Astrocyte (in vitro differentiated cells and primary cell): ENCODE results near the gene PPP1R37. TPM values are rescaled to one million over a fixed set of nuclear protein-coding genes. Genes with fewer than 3 reads are reported as not detected.

Experiments used
- DNase-seq: peaks from one replicate; pipeline ENCODE4 v3.0.0-alpha.2; 2010; ENCODE audit warnings: low read depth
- FAIRE-seq: peaks from 2 replicates; lab custom pipeline; 2011; peaks lifted over from hg19 to GRCh38; lab: Jason Lieb, UNC
- H2AFZ ChIP-seq: 2 replicates; pipeline ENCODE4 v1.6.0; 2012; ENCODE audit warnings: low read depth, low read length, inconsistent platforms
- H3K27ac ChIP-seq: 2 replicates; pipeline ENCODE4 v1.5.1; 2011; ENCODE audit warnings: low read depth, low read length, inconsistent platforms
- H3K27me3 ChIP-seq: 2 replicates; pipeline ENCODE4 v1.6.0; 2011; ENCODE audit warnings: low read length, inconsistent platforms; ENCODE audit not compliant: insufficient read depth
- H3K36me3 ChIP-seq: 2 replicates; pipeline ENCODE4 v1.5.1; 2011; ENCODE audit warnings: low read length, inconsistent platforms; ENCODE audit not compliant: insufficient read depth
- H3K4me1 ChIP-seq: 2 replicates; pipeline ENCODE4 v1.5.1; 2011; ENCODE audit warnings: low read length, inconsistent platforms; ENCODE audit not compliant: insufficient read depth
- H3K4me2 ChIP-seq: 2 replicates; pipeline ENCODE4 v1.6.0; 2012; ENCODE audit warnings: low read length, inconsistent platforms
- H3K4me3 ChIP-seq: 2 replicates; pipeline ENCODE4 v1.5.1; 2011; ENCODE audit warnings: low read depth, mild to moderate bottlenecking, low read length, inconsistent platforms; ENCODE audit not compliant: insufficient read depth
- H3K79me2 ChIP-seq: 2 replicates; pipeline ENCODE4 v1.6.0; 2012; ENCODE audit warnings: mild to moderate bottlenecking, low read length, inconsistent platforms; ENCODE audit not compliant: insufficient read depth
- H3K9ac ChIP-seq: 2 replicates; pipeline ENCODE4 v1.6.0; 2012; ENCODE audit warnings: mild to moderate bottlenecking, low read length, inconsistent platforms
- H3K9me3 ChIP-seq: 2 replicates; pipeline ENCODE4 v1.5.1; 2012; ENCODE audit warnings: low read depth, mild to moderate bottlenecking, low read length, inconsistent platforms; ENCODE audit not compliant: insufficient read depth
- H4K20me1 ChIP-seq: 2 replicates; pipeline ENCODE4 v1.6.0; 2012; ENCODE audit warnings: low read length, inconsistent platforms; ENCODE audit not compliant: insufficient read depth
- H3K27ac Mint-ChIP-seq: one replicate; pipeline ENCODE4 v1.8.0; 2021; ENCODE audit warnings: mild to moderate bottlenecking, mixed read lengths; ENCODE audit not compliant: unreplicated experiment
- H3K27me3 Mint-ChIP-seq: one replicate; pipeline ENCODE4 v1.8.0; 2021; ENCODE audit warnings: low read depth, mixed read lengths; ENCODE audit not compliant: unreplicated experiment
- H3K36me3 Mint-ChIP-seq: one replicate; pipeline ENCODE4 v1.8.0; 2021; ENCODE audit warnings: low read depth, mixed read lengths; ENCODE audit not compliant: unreplicated experiment
- H3K4me1 Mint-ChIP-seq: one replicate; pipeline ENCODE4 v1.8.0; 2021; ENCODE audit warnings: low read depth, mixed read lengths; ENCODE audit not compliant: unreplicated experiment
- H3K4me3 Mint-ChIP-seq: one replicate; pipeline ENCODE4 v1.8.0; 2021; ENCODE audit warnings: mild to moderate bottlenecking, moderate library complexity, mixed read lengths; ENCODE audit not compliant: unreplicated experiment
- H3K9me3 Mint-ChIP-seq: one replicate; pipeline ENCODE4 v1.8.0; 2021; ENCODE audit warnings: mild to moderate bottlenecking, mixed read lengths; ENCODE audit not compliant: unreplicated experiment
- CTCF ChIP-seq: IDR thresholded peaks from 2 replicates; pipeline ENCODE4 v1.5.1; 2011; ENCODE audit warnings: low read depth, mild to moderate bottlenecking, inconsistent platforms, low read length, moderate library complexity; ENCODE audit not compliant: insufficient read depth
- EZH2 ChIP-seq: IDR thresholded peaks from 2 replicates; pipeline ENCODE4 v1.6.1; 2012; ENCODE audit warnings: mild to moderate bottlenecking, low read length, inconsistent platforms; ENCODE audit not compliant: insufficient read depth
- total RNA-seq: library from RNA; stranded (reverse); gene quantifications from 2 replicates; pipeline ENCODE4 v1.2.1, GENCODE V29; 2021

Gene PPP1R37
- total RNA-seq, 1 donor from 2014 or later: 29.1 TPM

DNA sequence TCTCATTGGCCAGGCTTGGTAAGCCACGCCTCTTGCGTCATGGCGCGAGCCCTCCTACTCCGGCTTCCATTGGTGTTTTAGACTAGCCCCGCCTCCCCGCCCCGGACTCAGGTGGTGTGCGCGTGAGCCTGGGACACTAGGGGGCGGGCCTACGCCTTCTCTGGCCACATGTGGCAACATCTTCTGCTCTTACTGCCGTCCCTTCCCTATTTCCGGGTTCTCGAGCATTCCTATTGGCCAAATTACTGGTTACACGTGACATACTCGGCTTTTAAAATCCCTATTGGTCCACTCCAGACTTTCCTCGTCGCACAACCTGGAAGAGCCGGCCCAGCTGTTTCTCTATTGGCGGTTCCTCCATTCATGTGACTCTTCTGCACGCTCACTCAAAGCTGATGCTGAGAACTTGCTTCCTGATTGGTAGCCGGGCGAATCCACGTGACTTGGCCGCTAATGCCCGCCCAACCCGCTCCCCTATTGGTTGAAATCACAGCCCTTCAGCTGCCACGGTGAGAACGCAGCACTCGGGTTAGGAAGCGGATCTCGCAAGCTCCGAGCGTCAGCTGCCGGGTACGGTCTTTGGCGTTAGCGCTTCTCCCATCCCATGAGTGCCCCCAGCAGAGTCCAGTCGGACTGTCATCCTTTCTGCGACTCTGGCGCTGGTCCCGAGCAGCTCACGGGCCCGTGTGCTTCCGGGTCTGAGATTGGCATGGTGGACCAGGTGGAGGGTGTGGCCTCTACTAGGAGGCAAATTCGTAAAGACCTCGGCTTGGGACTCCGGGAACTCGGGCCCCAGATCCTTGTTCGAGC lies 85.5 kb downstream of the PPP1R37 start, which contains the start of gene BLOC1S3:
Gene BLOC1S3, plus strand, starts transcription at position 523 of the 810 bp plus-strand sequence. CDS start 513 bp downstream, outside the sequence.
- Mint-ChIP-seq H3K27ac (peak within 1 kb of the TSS; percentile 99), H3K27me3 (peaks cover 2% of the 10 kb centered on the region), H3K4me1 (peaks cover 13% of the 10 kb centered on the region), H3K9me3 (no peaks in the 10 kb centered on the region), H3K36me3 (peaks cover 5% of the 10 kb centered on the region), H3K4me3 (peak within 1 kb of the TSS; percentile 95)
- Histone ChIP-seq H3K4me3 (peak within 1 kb of the TSS; percentile 84), H3K27ac (peak within 1 kb of the TSS; percentile 97), H3K27me3 (no peaks in the 10 kb centered on the region), H3K9ac (peak within 1 kb of the TSS; percentile 92), H3K9me3 (no peaks in the 10 kb centered on the region), H3K36me3 (no peaks in the 10 kb centered on the region), H2AFZ (peak within 1 kb of the TSS; percentile 96), H3K4me2 (peak within 1 kb of the TSS; percentile 99), H4K20me1 (peaks cover 20% of the 10 kb centered on the region), H3K4me1 (peaks cover 14% of the 10 kb centered on the region), H3K79me2 (peaks cover 19% of the 10 kb centered on the region)
- TF ChIP-seq EZH2: no peak
- peak; percentile 100 for DNase-seq
- peak; percentile 76 for FAIRE-seq

DNA sequence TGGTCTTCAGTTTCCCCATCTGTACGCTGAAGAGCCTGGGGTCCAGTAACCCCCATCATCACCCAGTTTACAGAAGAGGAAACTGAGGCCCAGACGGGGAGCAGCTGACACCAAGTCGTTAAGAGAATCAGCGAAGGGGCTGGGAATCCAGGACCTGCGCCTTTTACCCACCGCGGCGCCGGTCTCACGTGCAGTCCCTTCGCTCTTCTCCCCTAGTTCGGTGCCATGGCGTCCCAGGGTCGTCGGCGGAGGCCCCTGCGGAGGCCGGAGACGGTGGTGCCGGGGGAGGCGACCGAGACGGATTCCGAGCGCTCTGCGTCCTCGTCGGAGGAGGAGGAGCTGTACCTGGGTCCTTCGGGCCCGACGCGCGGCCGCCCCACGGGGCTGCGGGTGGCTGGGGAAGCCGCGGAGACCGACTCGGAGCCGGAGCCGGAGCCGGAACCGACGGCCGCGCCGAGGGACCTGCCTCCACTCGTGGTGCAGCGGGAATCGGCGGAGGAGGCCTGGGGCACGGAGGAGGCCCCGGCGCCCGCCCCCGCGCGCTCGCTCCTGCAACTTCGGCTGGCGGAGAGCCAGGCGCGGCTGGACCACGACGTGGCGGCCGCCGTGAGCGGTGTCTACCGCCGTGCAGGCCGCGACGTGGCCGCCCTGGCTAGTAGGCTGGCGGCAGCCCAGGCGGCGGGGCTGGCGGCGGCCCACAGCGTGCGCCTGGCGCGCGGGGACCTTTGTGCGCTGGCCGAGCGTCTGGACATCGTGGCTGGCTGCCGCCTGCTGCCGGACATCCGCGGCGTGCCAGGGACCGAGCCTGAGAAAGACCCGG lies 86.3 kb downstream of the PPP1R37 start:
- no peak for FAIRE-seq
- Mint-ChIP-seq H3K27ac (peak overlapping the region; percentile 99), H3K27me3 (peaks cover 2% of the 10 kb centered on the region), H3K4me3 (peak overlapping the region; percentile 95), H3K4me1 (peaks cover 6% of the 10 kb centered on the region), H3K9me3 (no peaks in the 10 kb centered on the region), H3K36me3 (peaks cover 5% of the 10 kb centered on the region)
- Histone ChIP-seq H2AFZ (peak overlapping the region; percentile 96), H3K4me3 (peak overlapping the region; percentile 84), H3K27me3 (no peaks in the 10 kb centered on the region), H3K9me3 (no peaks in the 10 kb centered on the region), H3K79me2 (peaks cover 19% of the 10 kb centered on the region), H3K27ac (peak overlapping the region; percentile 84), H4K20me1 (peaks cover 24% of the 10 kb centered on the region), H3K36me3 (no peaks in the 10 kb centered on the region), H3K4me1 (peaks cover 14% of the 10 kb centered on the region), H3K4me2 (peak overlapping the region; percentile 99), H3K9ac (peak overlapping the region; percentile 87)
- TF ChIP-seq EZH2: no peak
- no peak for TF ChIP-seq CTCF
- peak; percentile 6 for DNase-seq

GRCh38 chr19:45179892-45180370 lies 87.0 kb downstream of the PPP1R37 start:
- peak overlapping the region; percentile 43 for H3K27ac ChIP-seq
- H3K4me1 Mint-ChIP-seq: peaks cover 6% of the 10 kb centered on the region
- H3K27ac Mint-ChIP-seq: peak overlapping the region; percentile 81

More at GRCh38 chr19:45179892-45180370, 87.0 kb downstream of the PPP1R37 start:
- peaks cover 19% of the 10 kb centered on the region for H3K79me2 ChIP-seq
- H3K4me2 ChIP-seq: peak overlapping the region; percentile 99
- Mint-ChIP-seq H3K4me3 (peak overlapping the region; percentile 87), H3K27me3 (peaks cover 2% of the 10 kb centered on the region), H3K9me3 (no peaks in the 10 kb centered on the region), H3K36me3 (peaks cover 5% of the 10 kb centered on the region)
- no peaks in the 10 kb centered on the region for H3K9me3 ChIP-seq
- no peak for TF ChIP-seq CTCF
- TF ChIP-seq EZH2: no peak
- peak overlapping the region; percentile 96 for H2AFZ ChIP-seq
- peak overlapping the region; percentile 84 for H3K4me3 ChIP-seq
- no peaks in the 10 kb centered on the region for H3K36me3 ChIP-seq
- H3K9ac ChIP-seq: peak overlapping the region; percentile 87
- no peaks in the 10 kb centered on the region for H3K27me3 ChIP-seq
- no peak for DNase-seq
- H3K4me1 ChIP-seq: peaks cover 14% of the 10 kb centered on the region
- no peak for FAIRE-seq
- H4K20me1 ChIP-seq: peaks cover 24% of the 10 kb centered on the region
